HepG2 (cell line): Measurements from ENCODE around the gene HAUS7. TPM values are rescaled to one million over a fixed set of nuclear protein-coding genes. Genes with fewer than 3 reads are reported as not detected.

Experiments used
- ATAC-seq: fragments of 200-7000 bp; cut with Tn5 transposase; 3 replicates; pipeline ENCODE4 v1.9.1; 2020; ENCODE audit warnings: mild to moderate bottlenecking, moderate library complexity
- BruUV-seq: library from RNA; stranded (reverse); fragments of 400-500 nt; replicated peaks from 2 replicates; lab custom pipeline; 2021; lab: Mats Ljungman, UMichigan
- CTCF ChIA-PET: fragments of 300-600 bp; formaldehyde crosslinking; extraction: SDS; loops from one replicate; lab custom pipeline; 2021; ENCODE audit warnings: low total read pairs, inconsistent platforms, low intra/inter-chr PET ratio; lab: Yijun Ruan, JAX
- POLR2A ChIA-PET: fragments of 350-600 bp; sonication (Branson Sonifier 250); formaldehyde crosslinking; loops from one replicate; lab custom pipeline; 2020; ENCODE audit warnings: antibody characterized with exemption, inconsistent platforms; lab: Yijun Ruan, JAX
- DNase-seq: peaks from one replicate; pipeline ENCODE4 v3.0.0-alpha.2; 2015; ENCODE audit warnings: low spot score
- FAIRE-seq: peaks from 3 replicates; lab custom pipeline; 2011; peaks lifted over from hg19 to GRCh38; lab: Jason Lieb, UNC
- H2AFZ ChIP-seq: one replicate; pipeline ENCODE4 v1.6.1; 2011; ENCODE audit warnings: low read length, inconsistent platforms
- H3K27ac ChIP-seq: fragments of 300-600 bp; 3 replicates; pipeline ENCODE4 v1.8.0; 2011; ENCODE audit warnings: mixed run types, mild to moderate bottlenecking, mixed read lengths, low read length, inconsistent platforms; ENCODE audit not compliant: insufficient read depth; ENCODE audit errors: extremely low read length
- H3K27me3 ChIP-seq, 2 experiments: fragments of 200-600 bp in 1 of 2; 2 replicates in 1 of 2; 3 replicates in 1 of 2; pipeline versions ENCODE4 v1.6.0 to v1.8.0; 2011; ENCODE audit warnings: low read length in 2 of 2, mild to moderate bottlenecking in 2 of 2, moderate library complexity in 2 of 2, inconsistent platforms in 1 of 2; ENCODE audit not compliant: insufficient read depth in 2 of 2, control insufficient read depth in 1 of 2
- H3K36me3 ChIP-seq, 2 experiments: fragments of 200-600 bp in 1 of 2; replicated peaks in 1 of 2; 2 replicates in 1 of 2; 3 replicates in 1 of 2; pipeline versions ENCODE4 v1.5.1 to v1.8.0; 2011; ENCODE audit warnings: low read length in 2 of 2, inconsistent platforms in 1 of 2; ENCODE audit not compliant: insufficient read depth in 2 of 2, control insufficient read depth in 1 of 2
- H3K4me1 ChIP-seq: 2 replicates; pipeline ENCODE4 v1.5.1; 2012; ENCODE audit warnings: low read length, inconsistent platforms; ENCODE audit not compliant: insufficient read depth
- H3K4me2 ChIP-seq: 2 replicates; pipeline ENCODE4 v1.6.0; 2011; ENCODE audit warnings: low read depth, low read length, inconsistent platforms
- H3K4me3 ChIP-seq, 3 experiments: fragments of 200-600 bp in 1 of 3; sonication (generic), shearing (Covaris generic) in 1 of 3; replicated peaks in 1 of 3; 2 replicates each; pipeline ENCODE4 v1.5.1; 2011 to 2016; ENCODE audit warnings: low read length in 3 of 3, inconsistent platforms in 2 of 3, low read depth in 2 of 3, mild to moderate bottlenecking in 2 of 3, control low read depth in 1 of 3, mixed read lengths in 1 of 3; ENCODE audit not compliant: insufficient read depth in 1 of 3
- H3K79me2 ChIP-seq: one replicate; pipeline ENCODE4 v1.6.1; 2011; ENCODE audit warnings: low read length, inconsistent platforms; ENCODE audit not compliant: insufficient read depth
- H3K9ac ChIP-seq: 2 replicates; pipeline ENCODE4 v1.6.0; 2011; ENCODE audit warnings: mild to moderate bottlenecking, low read depth, low read length, inconsistent platforms; ENCODE audit not compliant: insufficient read depth
- H3K9me3 ChIP-seq: 2 replicates; pipeline ENCODE4 v1.5.1; 2012; ENCODE audit warnings: mild to moderate bottlenecking, low read length
- H4K20me1 ChIP-seq: 2 replicates; pipeline ENCODE4 v1.6.0; 2011; ENCODE audit warnings: inconsistent platforms, mild to moderate bottlenecking, low read length, moderate library complexity; ENCODE audit not compliant: insufficient read depth
- EEA1 ChIP-seq: sonication (generic); formaldehyde crosslinking; IDR thresholded peaks from 2 replicates; pipeline ENCODE4 v1.5.1; 2020; ENCODE audit warnings: mild to moderate bottlenecking, missing genetic modification reagents, borderline replicate concordance
- GATA4 ChIP-seq: sonication (generic); IDR thresholded peaks from 2 replicates; pipeline ENCODE4 v1.6.1; 2016; ENCODE audit warnings: antibody characterized with exemption, low read depth, borderline replicate concordance
- HOXA5 ChIP-seq: sonication (generic); formaldehyde crosslinking; IDR thresholded peaks from 2 replicates; pipeline ENCODE4 v1.4.0; 2020; ENCODE audit warnings: missing genetic modification reagents
- MBNL3 ChIP-seq: fragments of 250-450 bp; sonication (Bioruptor Pico); conservative IDR thresholded peaks from 2 replicates; pipeline ENCODE4 v1.8.0; 2022; ENCODE audit warnings: mild to moderate bottlenecking, inconsistent platforms
- MEIS2 ChIP-seq: sonication (generic); formaldehyde crosslinking; IDR thresholded peaks from 2 replicates; pipeline ENCODE4 v1.9.0; 2021; ENCODE audit warnings: mild to moderate bottlenecking, missing genetic modification reagents
- PHF21A ChIP-seq: sonication (generic); formaldehyde crosslinking; IDR thresholded peaks from 2 replicates; pipeline ENCODE4 v1.5.0; 2020; ENCODE audit warnings: mild to moderate bottlenecking, missing genetic modification reagents
- POLR2G ChIP-seq: fragments of 200-400 bp; formaldehyde crosslinking; IDR thresholded peaks from 2 replicates; pipeline ENCODE4 v1.6.1; 2018; ENCODE audit warnings: mild to moderate bottlenecking, low read depth, low read length, moderate library complexity
- PPARG ChIP-seq: conservative IDR thresholded peaks from 2 replicates; pipeline ENCODE4 v1.6.1; 2016; ENCODE audit warnings: missing biosample characterization, missing genetic modification reagents
- RFX3 ChIP-seq: IDR thresholded peaks from 2 replicates; pipeline ENCODE4 v1.6.1; 2016; ENCODE audit warnings: missing biosample characterization, missing genetic modification reagents
- SAP130 ChIP-seq: IDR thresholded peaks from 2 replicates; pipeline ENCODE4 v1.6.1; 2016; ENCODE audit warnings: low read depth
- SIN3A ChIP-seq: IDR thresholded peaks from 2 replicates; pipeline ENCODE4 v1.6.1; 2011; ENCODE audit warnings: low read depth, mild to moderate bottlenecking, control low read depth, low read length, borderline replicate concordance
- SMARCE1 ChIP-seq: fragments of 450-650 bp; IDR thresholded peaks from 2 replicates; pipeline ENCODE4 v1.6.1; 2017; ENCODE audit warnings: borderline replicate concordance
- SRSF4 ChIP-seq: fragments of 200-400 bp; formaldehyde crosslinking; IDR thresholded peaks from one replicate; pipeline ENCODE4 v1.6.1; 2018; ENCODE audit warnings: mild to moderate bottlenecking, low read depth, low read length, moderate library complexity; ENCODE audit not compliant: poor library complexity, severe bottlenecking
- TBL1XR1 ChIP-seq: fragments of 150-350 bp; IDR thresholded peaks from 2 replicates; pipeline ENCODE4 v1.6.1; 2014; ENCODE audit warnings: borderline replicate concordance, low read length; ENCODE audit not compliant: partially characterized antibody
- TMF1 ChIP-seq: sonication (generic); formaldehyde crosslinking; IDR thresholded peaks from 2 replicates; pipeline ENCODE4 v1.8.1; 2022; ENCODE audit warnings: low read depth, missing genetic modification reagents
- U2AF1 ChIP-seq: fragments of 200-400 bp; formaldehyde crosslinking; optimal IDR thresholded peaks from 2 replicates; pipeline ENCODE3; 2017; ENCODE audit warnings: mild to moderate bottlenecking, low read depth, low read length
- ZFAT ChIP-seq: sonication (generic); formaldehyde crosslinking; conservative IDR thresholded peaks from 2 replicates; pipeline ENCODE4 v1.8.1; 2023; ENCODE audit warnings: missing genetic modification reagents, inconsistent platforms
- ZNF326 ChIP-seq: sonication (generic); formaldehyde crosslinking; IDR thresholded peaks from 2 replicates; pipeline ENCODE4 v1.4.0; 2020; ENCODE audit warnings: missing genetic modification reagents, borderline replicate concordance
- ZNF589 ChIP-seq: sonication (generic); formaldehyde crosslinking; conservative IDR thresholded peaks from 2 replicates; pipeline ENCODE4 v1.8.0; 2022; ENCODE audit warnings: mild to moderate bottlenecking, moderate library complexity, missing genetic modification reagents
- ZNF644 ChIP-seq: IDR thresholded peaks from 2 replicates; pipeline ENCODE4 v1.6.1; 2016; ENCODE audit warnings: low read depth
- ZNF768 ChIP-seq: sonication (generic); formaldehyde crosslinking; IDR thresholded peaks from 2 replicates; pipeline ENCODE4 v1.4.0; 2020; ENCODE audit warnings: missing genetic modification reagents
- ZNF770 ChIP-seq: sonication (generic); formaldehyde crosslinking; IDR thresholded peaks from 2 replicates; pipeline ENCODE4 v1.5.0; 2020; ENCODE audit warnings: mild to moderate bottlenecking, missing genetic modification reagents
- ZSCAN22 ChIP-seq: sonication (generic); formaldehyde crosslinking; IDR thresholded peaks from 2 replicates; pipeline ENCODE4 v1.4.0; 2020; ENCODE audit warnings: mild to moderate bottlenecking, missing genetic modification reagents
- ZXDC ChIP-seq: sonication (generic); formaldehyde crosslinking; IDR thresholded peaks from 2 replicates; pipeline ENCODE4 v1.5.0; 2020; ENCODE audit warnings: mild to moderate bottlenecking, missing genetic modification reagents
- WGBS: methylation state at CpG from one replicate; pipeline ENCODE4 v1.1.6; 2017; ENCODE audit warnings: low lambda C conversion rate; 5-methylcytosine and 5-hydroxymethylcytosine counted together
- in situ Hi-C: cut with HindIII; loops from 2 replicates; pipeline ENCODE4 v1.10.0; 2017; ENCODE audit warnings: low pct_unique_long_range_greater_than_20kb; ENCODE audit not compliant: extremely low pct_ligation_motif_present
- intact Hi-C: fragments of 100-400 bp; cut with micrococcal nuclease; formaldehyde crosslinking; loops from one replicate; pipeline ENCODE4 v1.10.0; 2022; ENCODE audit not compliant: unreplicated experiment
- polyA plus RNA-seq, 8 experiments: library from polyadenylated mRNA; depleted of rRNA in 3 of 8; stranded (reverse) in 7 of 8; unstranded in 1 of 8; fragments of >200 nt; fragmentation: Illumina TruSeq in 4 of 8; extraction: Trizol in 4 of 8; gene quantifications; 2 replicates each; pipeline versions ENCODE4 v1.2.1 to v1.2.3, GENCODE V29; 2011 to 2016; ENCODE audit warnings: low read depth in 4 of 8, missing spikeins in 1 of 8, mixed read lengths in 1 of 8; ENCODE audit not compliant: insufficient read depth in 1 of 8
- total RNA-seq, 5 experiments: library from RNA; depleted of rRNA; stranded (reverse); fragments of >200 nt; fragmentation: Illumina TruSeq; extraction: Trizol; gene quantifications; 2 replicates each; pipeline ENCODE4 v1.2.3, GENCODE V29; 2016; ENCODE audit warnings: low read depth in 1 of 5

HAUS7 gene
- total and polyA plus RNA-seq, 2 of the 13 experiments (the other 11 are each of a cell fraction or from before 2014, with no cell fraction given) = 10.9 to 42.4 TPM

- no peak for TF ChIP-seq PPARG (CRISPR knock-in tag)
- no peak for TF ChIP-seq SAP130 (CRISPR knock-in tag)
- TF ChIP-seq PHF21A (CRISPR knock-in tag) = no peak
- no peak for TF ChIP-seq ZXDC (CRISPR knock-in tag)
- no peak for TF ChIP-seq ZNF768
- TF ChIP-seq RFX3 (CRISPR knock-in tag) = no peak
- TF ChIP-seq SRSF4 = no peak
- TF ChIP-seq SMARCE1 = no peak
- no peak for TF ChIP-seq ZNF644 (CRISPR knock-in tag)
- no peak for TF ChIP-seq ZNF326 (CRISPR knock-in tag)
- TF ChIP-seq MBNL3 (CRISPR knock-in tag) = no peak
Observed at GRCh38 chrX:153407736-153408135, 62.6 kb downstream of the HAUS7 start (continued).

- H3K4me1 ChIP-seq = peaks cover 37% of the 10 kb centered on the region
- no CpG with 5 or more reads among the region's 7 CpGs for WGBS
- H3K27me3 ChIP-seq = no peaks in the 10 kb centered on the region
- H2AFZ ChIP-seq = no peak overlapping the region
- H3K9me3 ChIP-seq = no peaks in the 10 kb centered on the region
- no TSS peak for BruUV-seq
- H4K20me1 ChIP-seq = no peaks in the 10 kb centered on the region
- H3K9ac ChIP-seq = no peak overlapping the region
- ATAC-seq (no peak), FAIRE-seq (no peak), DNase-seq (no peak)
- H3K4me2 ChIP-seq = no peak overlapping the region
- no peaks in the 10 kb centered on the region for H3K36me3 ChIP-seq
- CTCF ChIA-PET = no interaction called here
- intact Hi-C loops = no loop called here
- POLR2A ChIA-PET = no interaction called here
- in situ Hi-C loops = no loop called here
- H3K4me3 ChIP-seq = no peak overlapping the region
- no peak overlapping the region for H3K27ac ChIP-seq
- no peaks in the 10 kb centered on the region for H3K79me2 ChIP-seq
- TF ChIP-seq EEA1 (CRISPR knock-in tag) (no peak), U2AF1 (no peak), ZFAT (CRISPR knock-in tag) (no peak), TBL1XR1 (no peak), ZNF589 (CRISPR knock-in tag) (no peak), ZSCAN22 (no peak), MEIS2 (CRISPR knock-in tag) (no peak), TMF1 (CRISPR knock-in tag) (no peak), ZNF770 (CRISPR knock-in tag) (no peak), HOXA5 (CRISPR knock-in tag) (no peak), POLR2G (no peak), GATA4 (no peak), SIN3A (no peak)
Observed at GRCh38 chrX:153406903-153407302, 63.5 kb downstream of the HAUS7 start.
